Amygdala (tissue), 56 donors: ENCODE data around the gene CAVIN4.

ENCODE experiments used
- DNase-seq, 56 donors: peaks; one replicate each; lab custom pipeline; 2025; lab: John Stamatoyannopoulos, UW

Gene CAVIN4

DNA sequence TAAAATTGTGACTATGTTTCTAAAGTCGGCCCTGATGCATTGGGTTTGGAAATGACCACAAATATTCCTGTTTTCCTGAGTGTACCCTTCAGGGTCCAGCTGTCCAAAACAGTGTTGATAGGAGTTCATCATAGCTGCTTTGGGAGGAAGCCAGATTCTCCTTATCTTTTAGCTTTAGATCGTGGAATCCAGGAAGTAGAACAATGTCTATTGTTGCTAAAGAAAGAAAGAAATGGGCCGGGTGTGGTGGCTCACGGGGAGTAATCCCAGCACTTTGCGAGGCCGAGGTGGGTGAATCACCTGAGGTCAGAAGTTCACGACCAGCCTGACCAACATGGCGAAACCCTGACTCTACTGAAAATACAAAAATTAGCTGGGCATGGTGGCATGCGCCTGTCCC lies 9.5 kb downstream of the CAVIN4 start:
- DNase-seq = no peak

GRCh38 chr9:100589582-100589981 lies 11.7 kb downstream of the CAVIN4 start:
- no peak for DNase-seq

DNA sequence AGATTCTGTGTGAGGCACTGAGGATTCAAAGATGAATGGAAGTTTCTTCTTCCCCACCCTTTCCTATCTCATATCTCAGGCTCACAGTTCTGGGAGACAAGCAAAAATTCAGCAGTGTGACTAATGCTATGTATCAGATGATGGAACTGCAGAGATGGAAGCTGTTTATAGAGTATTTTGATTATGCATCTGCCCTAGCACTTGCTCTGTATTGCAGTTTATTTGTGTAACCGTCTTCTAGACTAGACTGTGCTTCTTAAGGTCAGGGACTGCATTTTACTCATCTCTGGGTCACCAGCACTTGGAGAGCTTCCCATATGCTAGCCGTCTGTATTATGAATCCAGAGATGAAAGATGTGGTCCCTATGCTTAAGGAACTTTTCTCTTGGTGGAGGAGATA lies 12.6 kb downstream of the CAVIN4 start:
- DNase-seq = no peak

DNA sequence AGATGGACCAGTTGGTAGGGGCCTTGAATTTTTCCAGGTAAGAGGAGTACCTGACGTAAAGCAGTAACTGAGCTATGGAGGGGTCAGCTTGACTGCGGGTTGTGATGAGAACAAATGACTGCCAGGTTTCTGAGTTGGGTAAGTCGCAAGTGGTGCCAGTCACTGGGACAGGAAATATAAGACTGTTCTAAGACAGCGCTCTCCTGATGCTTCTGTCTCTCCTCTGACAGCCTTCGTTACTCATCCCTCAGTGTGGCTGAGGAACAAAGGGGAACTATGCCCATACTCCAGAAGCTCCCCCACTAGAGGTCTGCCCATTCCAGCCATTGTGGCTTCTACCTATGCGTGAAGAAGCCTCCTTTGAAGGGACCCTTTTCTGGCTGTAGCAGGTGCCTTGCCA lies 13.3 kb downstream of the CAVIN4 start:
- no peak for DNase-seq

- no peak for DNase-seq
Measured at GRCh38 chr9:100591639-100592412, 13.9 kb downstream of the CAVIN4 start.

DNA sequence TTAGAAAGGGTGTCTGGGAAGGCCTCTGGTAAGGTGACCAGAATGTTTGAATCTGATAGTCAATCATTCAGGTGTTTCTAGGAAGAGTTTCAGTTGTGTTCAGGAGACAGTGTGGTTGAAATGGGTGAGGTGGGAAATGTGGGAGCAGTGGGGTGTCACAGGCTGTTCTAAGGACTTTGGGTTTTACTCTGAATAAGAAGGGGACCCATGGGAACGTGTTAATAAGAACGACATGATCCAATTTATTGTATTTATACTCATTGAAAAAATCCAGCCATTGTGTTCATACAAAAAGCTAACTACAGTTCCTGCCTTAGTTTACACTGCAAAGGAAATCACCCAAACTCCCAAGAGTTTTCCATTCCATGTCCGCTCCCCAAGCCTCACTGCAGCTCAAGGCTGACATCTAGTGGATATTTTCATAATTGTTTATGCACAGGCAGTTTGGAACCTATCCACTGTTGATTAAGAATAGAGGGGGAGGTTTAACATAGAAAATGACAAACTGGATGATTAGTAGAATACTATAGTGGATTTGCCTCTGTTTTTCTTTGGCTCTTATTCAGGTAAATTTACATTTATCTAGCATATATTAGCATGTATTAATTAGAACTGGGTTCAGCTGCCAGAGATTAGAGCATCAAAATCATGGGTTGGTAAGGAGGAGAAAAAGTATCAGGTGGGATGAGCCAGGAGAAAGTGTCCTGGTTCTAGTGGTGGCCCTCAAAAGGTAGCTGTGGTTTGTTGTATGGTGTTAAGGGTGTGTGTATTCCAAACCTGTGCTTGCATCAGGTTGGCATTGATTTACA lies 17.7 kb downstream of the CAVIN4 start:
- peak in 18 of 56 donors; percentile 11 to 73 (median 36) for DNase-seq

- DNase-seq = peak in 1 of 56 donors; percentile 29
Measured at GRCh38 chr9:100597236-100597635, 19.4 kb downstream of the CAVIN4 start.

DNA sequence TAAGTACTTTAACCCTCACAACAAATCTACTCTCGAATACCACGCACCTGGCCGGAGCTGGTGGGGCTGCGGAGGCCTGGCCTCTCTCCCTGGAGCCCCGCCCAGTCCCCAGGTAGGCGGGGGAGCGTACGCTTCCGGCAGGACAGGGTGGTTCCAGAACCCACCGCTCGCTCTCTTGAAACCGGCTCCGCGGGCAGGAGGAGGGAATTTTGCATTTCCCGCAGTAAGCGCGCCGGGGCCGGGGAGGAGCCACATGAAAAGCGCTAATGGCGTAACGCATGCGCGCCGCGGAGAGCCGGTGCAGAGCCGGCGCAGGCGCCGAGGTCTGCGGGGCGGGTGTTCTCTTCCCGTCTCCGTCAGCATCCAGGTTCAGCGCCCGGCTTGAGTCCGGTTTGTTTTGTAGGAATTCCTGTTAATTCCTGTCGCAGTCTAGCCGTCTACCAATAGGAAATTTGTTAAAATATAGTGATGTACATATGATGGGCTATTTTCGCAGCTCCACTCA lies 20.8 kb downstream of the CAVIN4 start:
- peak in 54 of 56 donors; percentile 11 to 87 (median 66) for DNase-seq

- DNase-seq = no peak
Measured at GRCh38 chr9:100600521-100601079, 22.7 kb downstream of the CAVIN4 start.

DNA sequence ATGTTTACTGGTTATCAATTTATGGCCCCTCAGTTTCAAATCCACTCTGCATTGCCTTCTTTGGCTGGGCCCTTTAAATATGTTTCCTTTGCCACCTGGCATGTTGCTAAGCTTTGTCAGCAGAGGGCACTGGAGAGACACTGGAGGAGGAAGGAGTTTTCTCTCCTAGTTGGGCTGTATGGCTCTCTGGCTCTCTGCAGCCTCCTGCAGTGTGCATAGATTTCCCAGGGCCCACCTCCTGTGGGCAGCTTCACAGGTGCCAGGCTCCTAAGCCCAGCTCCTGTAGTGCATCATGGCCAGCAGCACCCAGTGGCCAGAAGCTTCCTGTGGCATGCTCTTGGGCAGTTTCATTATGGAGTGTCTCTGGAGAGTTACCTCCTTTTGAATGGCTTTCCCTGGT lies 23.3 kb downstream of the CAVIN4 start:
- DNase-seq = peak in 21 of 56 donors; percentile 10 to 60 (median 25)

GRCh38 chr9:100602342-100602801 lies 24.5 kb downstream of the CAVIN4 start:
- peak in 10 of 56 donors; percentile 16 to 56 (median 27) for DNase-seq

GRCh38 chr9:100605405-100605804 lies 27.5 kb downstream of the CAVIN4 start:
- no peak for DNase-seq

- no peak for DNase-seq
Measured at GRCh38 chr9:100619194-100619593, 41.3 kb downstream of the CAVIN4 start.

DNA sequence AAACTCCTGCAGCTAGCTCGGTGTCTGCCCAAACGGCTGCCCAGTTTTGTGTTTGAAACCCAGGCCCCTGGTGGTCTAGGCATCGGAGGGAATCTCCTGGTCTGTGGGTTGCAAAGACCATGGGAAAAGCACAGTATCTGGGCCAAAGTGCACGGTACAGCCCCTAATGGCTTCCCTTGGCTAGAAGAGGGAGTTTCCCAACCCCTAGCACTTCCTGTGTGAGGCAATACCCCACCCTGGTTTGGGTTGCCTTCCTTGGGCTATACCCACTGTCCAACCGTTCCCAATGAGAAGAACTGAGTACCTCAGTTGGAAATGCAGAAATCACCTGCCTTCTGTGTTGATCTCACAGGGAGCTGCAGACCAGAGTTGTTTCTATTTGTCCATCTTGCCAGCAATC lies 41.8 kb downstream of the CAVIN4 start:
- DNase-seq = no peak

DNA sequence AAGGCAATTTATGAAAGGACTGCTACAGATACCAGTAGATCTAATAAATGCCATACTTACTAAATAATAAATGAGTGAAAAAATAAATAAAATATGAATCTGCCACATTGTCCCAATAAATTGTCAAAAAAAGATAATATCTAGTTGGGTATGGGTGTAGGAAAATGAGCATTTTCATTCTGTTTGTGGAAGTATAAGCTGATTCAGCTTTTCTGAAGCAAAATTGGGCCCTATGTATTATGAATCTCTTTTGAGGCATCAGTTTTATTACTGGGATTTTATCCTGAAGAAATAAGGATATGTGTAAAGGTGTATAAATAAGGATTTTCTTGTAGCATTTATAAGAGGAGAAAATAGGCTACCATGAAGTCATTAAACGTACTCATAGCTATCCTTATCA lies 46.1 kb downstream of the CAVIN4 start:
- no peak for DNase-seq

- no peak for DNase-seq
Measured at GRCh38 chr9:100626949-100627348, 49.1 kb downstream of the CAVIN4 start.

GRCh38 chr9:100637787-100638186 lies 59.9 kb downstream of the CAVIN4 start:
- DNase-seq = no peak
